Chondrocyte (in vitro differentiated cells): ENCODE data around the gene SS18L1. TPM values are rescaled to one million over a fixed set of nuclear protein-coding genes. Genes with fewer than 3 reads are reported as not detected.
"Not testable (repeated sequence)": the region's sequence is repeated elsewhere in the genome, so short reads cannot be mapped to it uniquely, and the experiment has no call there.

Experiments
- DNase-seq: peaks from one replicate; pipeline ENCODE4 v3.0.0; 2021; ENCODE audit warnings: mixed read lengths, low spot score
- H3K27ac Mint-ChIP-seq: one replicate; pipeline ENCODE4 v1.8.0; 2021; ENCODE audit warnings: mild to moderate bottlenecking, moderate library complexity, mixed read lengths; ENCODE audit not compliant: unreplicated experiment
- H3K27me3 Mint-ChIP-seq: 2 replicates; pipeline ENCODE4 v1.8.0; 2021; ENCODE audit warnings: low read depth, mixed read lengths
- H3K36me3 Mint-ChIP-seq: 2 replicates; pipeline ENCODE4 v1.8.0; 2021; ENCODE audit warnings: low read depth, mixed read lengths
- H3K4me1 Mint-ChIP-seq: 2 replicates; pipeline ENCODE4 v1.8.0; 2021; ENCODE audit warnings: low read depth, mild to moderate bottlenecking, mixed read lengths
- H3K4me3 Mint-ChIP-seq: one replicate; pipeline ENCODE4 v1.8.0; 2021; ENCODE audit warnings: mild to moderate bottlenecking, moderate library complexity, mixed read lengths; ENCODE audit not compliant: unreplicated experiment
- H3K9me3 Mint-ChIP-seq: 2 replicates; pipeline ENCODE4 v1.8.0; 2021; ENCODE audit warnings: low read depth, mixed read lengths
- total RNA-seq: library from RNA; stranded (reverse); gene quantifications from 3 replicates; pipeline ENCODE4 v1.2.1, GENCODE V29; 2021
- TF ChIP-seq, protein P1 (sequence below): fragments of 200-600 bp; sonication (generic); IDR thresholded peaks from 2 replicates; pipeline ENCODE4 v1.5.0; 2021; ENCODE audit warnings: antibody characterized with exemption, mild to moderate bottlenecking, moderate library complexity

SS18L1 gene
- total RNA-seq, 1 donor from 2014 or later, result 13.4 TPM

DNA sequence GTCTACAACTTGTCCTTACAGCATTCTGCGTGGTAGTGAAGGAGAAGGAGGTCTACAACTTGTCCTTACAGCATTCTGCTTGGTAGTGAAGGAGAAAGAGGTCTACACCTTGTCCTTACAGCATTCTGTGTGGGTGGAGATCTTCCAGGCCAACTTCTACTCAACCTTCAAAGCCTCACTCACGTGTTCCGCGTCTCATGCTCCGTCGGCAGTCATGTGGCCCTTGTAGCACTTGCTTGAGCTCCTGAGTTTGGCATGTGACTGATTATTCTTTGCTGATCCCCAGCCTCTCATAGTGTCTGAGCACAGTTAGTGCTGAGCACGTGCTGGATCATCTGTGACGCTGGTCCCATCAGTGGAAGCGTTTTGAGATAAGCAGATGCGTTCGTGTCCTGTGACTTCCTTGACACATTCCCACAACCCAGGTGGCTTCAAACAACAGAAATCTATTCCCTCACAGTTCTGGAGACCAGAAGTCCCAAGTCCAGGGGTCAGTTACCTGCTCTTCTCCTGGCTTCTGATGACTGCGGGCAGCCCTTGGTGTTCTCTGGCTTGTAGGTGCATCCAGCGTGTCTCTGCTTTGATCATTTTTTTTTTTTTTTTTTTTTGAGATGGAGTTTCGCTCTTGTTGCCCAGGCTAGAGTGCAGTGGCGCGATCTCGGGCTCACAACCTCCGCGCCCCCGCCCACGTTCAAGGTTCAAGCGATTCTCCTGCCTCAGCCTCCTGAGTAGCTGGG lies 2.6 kb downstream of the SS18L1 start:
- DNase-seq, result no peak
- H3K9me3 Mint-ChIP-seq, result no peaks in the 10 kb centered on the region
- H3K36me3 Mint-ChIP-seq, result no peaks in the 10 kb centered on the region
- H3K4me1 Mint-ChIP-seq, result peaks cover 47% of the 10 kb centered on the region
- TF ChIP-seq, protein P1, sequence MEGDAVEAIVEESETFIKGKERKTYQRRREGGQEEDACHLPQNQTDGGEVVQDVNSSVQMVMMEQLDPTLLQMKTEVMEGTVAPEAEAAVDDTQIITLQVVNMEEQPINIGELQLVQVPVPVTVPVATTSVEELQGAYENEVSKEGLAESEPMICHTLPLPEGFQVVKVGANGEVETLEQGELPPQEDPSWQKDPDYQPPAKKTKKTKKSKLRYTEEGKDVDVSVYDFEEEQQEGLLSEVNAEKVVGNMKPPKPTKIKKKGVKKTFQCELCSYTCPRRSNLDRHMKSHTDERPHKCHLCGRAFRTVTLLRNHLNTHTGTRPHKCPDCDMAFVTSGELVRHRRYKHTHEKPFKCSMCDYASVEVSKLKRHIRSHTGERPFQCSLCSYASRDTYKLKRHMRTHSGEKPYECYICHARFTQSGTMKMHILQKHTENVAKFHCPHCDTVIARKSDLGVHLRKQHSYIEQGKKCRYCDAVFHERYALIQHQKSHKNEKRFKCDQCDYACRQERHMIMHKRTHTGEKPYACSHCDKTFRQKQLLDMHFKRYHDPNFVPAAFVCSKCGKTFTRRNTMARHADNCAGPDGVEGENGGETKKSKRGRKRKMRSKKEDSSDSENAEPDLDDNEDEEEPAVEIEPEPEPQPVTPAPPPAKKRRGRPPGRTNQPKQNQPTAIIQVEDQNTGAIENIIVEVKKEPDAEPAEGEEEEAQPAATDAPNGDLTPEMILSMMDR, result no peak
- no peaks in the 10 kb centered on the region for H3K27me3 Mint-ChIP-seq
- H3K27ac Mint-ChIP-seq, result peak overlapping the region; percentile 2
- H3K4me3 Mint-ChIP-seq, result no peak overlapping the region

DNA sequence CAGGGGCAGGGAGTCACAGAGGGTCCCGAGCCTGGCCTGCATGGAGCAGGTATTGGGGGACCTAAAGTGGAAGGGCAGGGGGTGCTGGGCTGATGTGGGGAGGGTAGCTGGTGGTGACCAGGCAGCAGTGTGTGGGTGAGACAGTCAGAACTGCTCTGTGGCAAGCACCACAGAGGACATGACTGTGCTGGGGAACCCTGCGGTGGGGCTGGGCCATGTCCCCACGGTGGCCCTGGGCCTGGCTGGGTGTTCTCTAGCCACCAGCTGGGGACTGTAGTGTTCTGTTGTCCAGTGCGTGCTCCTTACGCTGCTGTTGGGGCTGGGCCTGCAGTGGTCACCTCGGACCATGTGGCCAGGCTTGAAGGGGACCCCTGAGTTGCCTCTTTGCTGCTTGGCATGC lies 3.6 kb downstream of the SS18L1 start:
- no peak overlapping the region for H3K4me3 Mint-ChIP-seq
- H3K4me1 Mint-ChIP-seq, result peaks cover 38% of the 10 kb centered on the region
- H3K27ac Mint-ChIP-seq, result peak overlapping the region; percentile 8
- no peaks in the 10 kb centered on the region for H3K36me3 Mint-ChIP-seq
- TF ChIP-seq, protein P1, result no peak
- H3K27me3 Mint-ChIP-seq, result no peaks in the 10 kb centered on the region
- no peak for DNase-seq
- H3K9me3 Mint-ChIP-seq, result no peaks in the 10 kb centered on the region

DNA sequence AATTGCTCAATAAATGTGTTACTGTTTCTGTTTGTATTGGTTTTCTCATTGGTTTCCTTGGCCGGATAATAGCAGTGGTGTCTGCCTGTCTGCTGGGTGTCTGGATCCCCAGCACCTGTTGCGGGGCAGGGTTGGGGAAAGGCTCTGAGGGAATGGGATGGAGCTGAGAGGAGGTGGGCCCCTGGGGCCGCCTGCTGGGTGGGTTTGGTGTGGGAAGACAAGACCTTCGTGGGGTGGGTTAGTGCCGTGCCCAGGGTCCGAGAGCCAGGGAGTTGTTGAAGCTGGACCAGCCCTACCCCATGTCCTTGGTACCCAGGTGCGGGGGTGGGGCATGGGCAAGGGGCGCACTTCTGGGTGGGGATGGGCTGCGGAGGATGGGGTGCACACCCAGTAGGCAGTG lies 4.0 kb downstream of the SS18L1 start:
- H3K4me3 Mint-ChIP-seq, result no peak overlapping the region
- no peak for DNase-seq
- TF ChIP-seq, protein P1, result no peak
- no peaks in the 10 kb centered on the region for H3K36me3 Mint-ChIP-seq
- no peaks in the 10 kb centered on the region for H3K27me3 Mint-ChIP-seq
- no peak overlapping the region for H3K27ac Mint-ChIP-seq
- no peaks in the 10 kb centered on the region for H3K9me3 Mint-ChIP-seq
- peaks cover 35% of the 10 kb centered on the region for H3K4me1 Mint-ChIP-seq

DNA sequence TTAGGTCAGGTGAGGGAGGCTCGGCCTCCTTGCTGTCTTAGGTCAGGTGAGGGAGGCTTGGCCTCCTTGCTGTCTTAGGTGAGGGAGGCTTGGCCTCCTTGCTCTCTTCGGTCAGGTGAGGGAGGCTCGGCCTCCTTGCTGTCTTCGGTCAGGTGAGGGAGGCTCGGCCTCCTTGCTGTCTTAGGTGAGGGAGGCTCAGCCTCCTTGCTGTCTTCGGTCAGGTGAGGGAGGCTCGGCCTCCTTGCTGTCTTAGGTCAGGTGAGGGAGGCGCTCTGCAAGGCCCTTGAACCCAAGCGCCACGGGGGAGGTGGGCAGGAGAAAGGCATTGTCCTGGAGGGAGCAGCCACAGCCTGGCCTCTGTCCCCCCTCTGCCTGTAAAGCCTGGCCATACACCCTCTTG lies 4.8 kb downstream of the SS18L1 start:
- not testable (repeated sequence) for H3K36me3 Mint-ChIP-seq, H3K4me3 Mint-ChIP-seq, DNase-seq, H3K27ac Mint-ChIP-seq, H3K9me3 Mint-ChIP-seq, H3K27me3 Mint-ChIP-seq
- peaks cover 35% of the 10 kb centered on the region for H3K4me1 Mint-ChIP-seq

DNA sequence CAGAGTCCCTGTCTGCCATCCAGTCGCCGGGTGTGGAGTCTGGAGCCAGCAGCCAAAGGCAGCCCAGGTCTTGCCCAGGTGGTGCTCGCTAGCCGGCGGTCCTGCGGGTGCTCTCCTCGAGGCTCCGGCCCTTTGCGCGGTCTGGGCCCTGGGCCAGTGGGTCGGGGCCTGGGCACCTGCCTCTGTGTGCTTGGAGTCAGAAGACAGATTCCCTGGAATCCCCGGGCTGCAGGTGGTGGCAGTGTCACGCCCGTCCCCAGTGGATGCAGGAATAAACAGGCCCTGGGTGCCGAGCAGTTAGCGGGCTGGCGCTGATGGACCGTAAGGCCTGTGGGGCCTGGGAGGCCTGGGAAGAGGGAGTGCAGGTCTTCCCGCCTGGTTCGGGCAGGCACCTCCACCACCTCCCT lies 5.3 kb downstream of the SS18L1 start:
- no peak for DNase-seq
- TF ChIP-seq, protein P1, result no peak
- Mint-ChIP-seq H3K9me3 (no peaks in the 10 kb centered on the region), H3K27ac (no peak overlapping the region), H3K36me3 (peaks cover 5% of the 10 kb centered on the region), H3K27me3 (no peaks in the 10 kb centered on the region), H3K4me3 (no peak overlapping the region), H3K4me1 (peaks cover 35% of the 10 kb centered on the region)
